Measurements from ENCODE around the gene KRTAP5-2.
"Not testable (repeated sequence)": the region's sequence is repeated elsewhere in the genome, so short reads cannot be mapped to it uniquely, and the experiment has no call there.

DNA sequence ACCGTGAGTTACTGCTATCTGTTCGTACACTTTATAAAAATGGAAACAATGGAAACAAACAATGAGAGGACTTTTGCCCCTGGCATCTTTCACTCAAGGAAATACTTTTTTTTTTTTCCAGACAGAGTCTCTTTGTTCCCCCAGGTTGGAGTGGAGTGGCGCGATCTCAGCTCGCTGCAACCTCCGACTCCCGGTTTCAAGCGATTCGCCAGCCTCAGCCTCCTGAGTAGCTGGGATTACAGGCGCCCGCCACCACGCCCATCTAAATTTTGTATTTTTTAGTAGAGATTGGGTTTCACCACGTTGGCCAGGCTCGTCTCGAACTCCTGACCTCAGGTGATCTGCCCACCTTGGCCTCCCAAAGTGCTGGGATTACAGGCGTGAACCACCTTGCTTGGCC lies 22.3 kb downstream of the KRTAP5-2 start:
- TF ChIP-seq, protein P1, sequence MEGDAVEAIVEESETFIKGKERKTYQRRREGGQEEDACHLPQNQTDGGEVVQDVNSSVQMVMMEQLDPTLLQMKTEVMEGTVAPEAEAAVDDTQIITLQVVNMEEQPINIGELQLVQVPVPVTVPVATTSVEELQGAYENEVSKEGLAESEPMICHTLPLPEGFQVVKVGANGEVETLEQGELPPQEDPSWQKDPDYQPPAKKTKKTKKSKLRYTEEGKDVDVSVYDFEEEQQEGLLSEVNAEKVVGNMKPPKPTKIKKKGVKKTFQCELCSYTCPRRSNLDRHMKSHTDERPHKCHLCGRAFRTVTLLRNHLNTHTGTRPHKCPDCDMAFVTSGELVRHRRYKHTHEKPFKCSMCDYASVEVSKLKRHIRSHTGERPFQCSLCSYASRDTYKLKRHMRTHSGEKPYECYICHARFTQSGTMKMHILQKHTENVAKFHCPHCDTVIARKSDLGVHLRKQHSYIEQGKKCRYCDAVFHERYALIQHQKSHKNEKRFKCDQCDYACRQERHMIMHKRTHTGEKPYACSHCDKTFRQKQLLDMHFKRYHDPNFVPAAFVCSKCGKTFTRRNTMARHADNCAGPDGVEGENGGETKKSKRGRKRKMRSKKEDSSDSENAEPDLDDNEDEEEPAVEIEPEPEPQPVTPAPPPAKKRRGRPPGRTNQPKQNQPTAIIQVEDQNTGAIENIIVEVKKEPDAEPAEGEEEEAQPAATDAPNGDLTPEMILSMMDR (IDR thresholded peaks at IDR 0.05; ENCODE audit: low read length), result not testable (repeated sequence)
- not testable (repeated sequence) for TF ChIP-seq EZH2 (IDR thresholded peaks at IDR 0.05; ENCODE audit: borderline replicate concordance, low read length)

Data from OCI-LY1 (cell line).